ENCODE data around the gene PGGT1B.
A peak's percentile ranks its signal among the peaks of the same experiment; 100 is the strongest.

Gene PGGT1B

DNA sequence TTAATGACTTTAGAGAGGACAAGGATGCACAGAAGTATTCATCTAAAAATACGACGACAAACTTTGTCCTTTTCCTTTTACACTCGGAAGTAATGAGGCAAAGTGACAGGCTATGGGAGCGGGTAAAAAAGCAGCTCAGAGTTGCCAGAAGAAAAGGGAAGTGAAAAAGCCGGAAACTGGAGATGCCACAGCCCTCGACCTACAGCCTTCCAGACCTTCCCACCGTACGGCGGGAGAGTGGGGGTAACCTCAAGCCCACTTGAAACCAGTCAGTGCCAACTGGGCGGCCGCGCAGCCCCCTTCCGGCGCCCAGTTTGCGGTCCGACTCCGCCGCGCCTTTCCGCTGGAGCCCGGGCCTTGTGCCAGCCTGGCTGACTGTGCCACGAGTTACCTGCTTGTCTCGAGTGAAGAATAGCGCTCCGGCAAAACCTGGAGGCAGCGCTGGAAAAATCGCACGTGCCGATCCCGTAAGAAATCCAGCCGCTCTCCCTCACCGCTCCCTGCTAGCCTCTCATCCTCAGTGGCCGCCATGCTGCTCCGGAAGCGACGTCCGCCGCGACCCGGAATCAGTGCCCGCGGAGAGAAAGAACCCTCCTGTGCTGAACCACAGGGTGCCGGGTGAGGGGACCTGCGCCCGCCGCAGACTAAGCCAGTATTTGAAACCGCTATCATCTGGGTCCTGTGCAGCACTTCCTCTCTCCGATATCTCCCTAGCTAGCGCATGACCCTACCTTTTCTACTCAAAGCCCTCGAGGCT is at the start of gene PGGT1B:
Gene PGGT1B, minus strand, starts transcription at position 557 of the 757 bp plus-strand sequence. Its CDS starts 26 bp downstream, at position 531.
- no peak for FAIRE-seq

- peak; percentile 96 for FAIRE-seq
These were observed 47.2 kb upstream of the PGGT1B start for GRCh38 chr5:115309751-115310370.

DNA sequence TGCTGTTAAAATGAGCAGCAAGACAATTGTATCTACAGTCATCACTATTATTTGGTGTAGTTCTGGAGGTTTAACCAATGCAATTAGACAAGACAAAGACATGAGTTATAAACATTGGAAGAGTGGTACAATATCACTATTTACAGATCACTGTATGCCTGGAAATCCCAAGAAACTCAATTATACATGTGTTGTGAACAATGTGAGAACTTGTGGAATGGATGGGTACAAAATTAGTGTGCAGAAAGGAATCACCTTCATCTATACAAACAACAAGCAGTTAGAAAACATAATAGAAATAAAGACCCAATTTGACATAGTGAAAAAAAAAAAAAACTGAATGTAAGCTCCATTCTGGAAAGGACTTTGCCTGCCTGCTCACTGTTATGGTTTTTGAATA is 46.1 kb upstream of the PGGT1B start:
- FAIRE-seq, result no peak

DNA sequence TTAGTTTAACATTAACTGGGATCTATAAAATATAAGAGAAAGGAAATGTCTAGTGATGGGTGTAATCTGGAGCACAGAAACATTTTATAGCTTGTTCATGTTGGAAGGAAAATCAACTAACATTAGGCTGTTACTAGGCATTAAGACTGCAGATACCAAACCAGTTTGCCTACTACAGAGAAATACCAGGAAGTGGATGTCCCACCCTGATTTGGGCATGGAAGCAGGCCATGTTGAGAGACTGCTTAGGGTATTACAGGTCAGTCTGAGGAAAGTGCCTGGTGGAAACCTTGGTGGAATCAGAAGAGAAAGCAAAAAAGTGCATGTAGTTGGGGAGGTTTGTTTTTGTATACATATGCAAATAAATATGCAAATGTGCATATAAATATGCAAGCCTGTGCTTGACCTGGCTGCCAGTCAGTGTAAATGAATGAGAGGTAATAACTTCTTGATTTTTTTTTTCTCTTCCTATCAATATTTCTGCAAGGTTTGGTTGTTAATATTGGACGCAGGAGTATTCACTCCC is 43.4 kb upstream of the PGGT1B start:
- no peak for FAIRE-seq

GRCh38 chr5:115304496-115304895 is 41.8 kb upstream of the PGGT1B start:
- no peak for FAIRE-seq

DNA sequence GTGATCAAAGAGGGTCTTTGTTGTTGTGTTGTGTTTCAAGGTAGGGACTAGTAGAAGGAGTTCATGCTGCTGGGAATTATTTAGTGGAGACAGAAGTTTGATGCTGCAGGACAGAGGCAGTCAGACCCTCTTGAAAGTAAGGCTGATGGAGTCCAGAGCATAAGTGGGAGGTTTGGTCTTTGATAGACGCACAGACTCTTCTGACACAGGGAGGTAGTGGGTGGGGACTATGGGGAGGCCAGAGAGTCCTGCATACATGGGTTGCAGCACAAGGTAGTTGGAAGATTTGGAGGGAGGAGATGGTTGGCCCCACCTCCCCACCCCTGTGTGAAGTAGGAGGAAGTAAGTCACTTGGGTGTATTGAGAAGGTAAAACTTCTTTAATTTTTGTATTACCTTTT is 36.1 kb upstream of the PGGT1B start:
- FAIRE-seq, result no peak

DNA sequence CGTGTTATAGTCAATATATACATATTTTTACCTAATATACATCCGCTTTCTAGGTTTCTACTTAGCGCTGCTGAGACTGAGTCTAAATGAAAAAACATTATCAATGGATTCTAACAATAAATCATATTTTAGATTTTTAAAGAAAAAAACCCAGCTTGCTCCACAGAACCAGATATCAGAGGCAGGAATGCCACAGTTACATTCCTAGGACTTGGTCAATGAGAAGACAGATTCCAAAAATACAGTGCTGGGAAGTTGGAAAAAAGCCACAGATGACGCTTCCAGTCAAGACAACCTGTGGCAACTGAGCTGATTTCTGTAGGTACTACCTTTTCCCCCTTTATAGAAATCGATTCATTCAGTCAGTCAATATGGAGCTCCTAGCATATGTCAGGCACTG is 34.4 kb upstream of the PGGT1B start:
- no peak for FAIRE-seq

GRCh38 chr5:115296124-115297022 is 33.7 kb upstream of the PGGT1B start, which contains the start of gene CCDC112:
TSS of gene CCDC112 (minus strand) at chr5:115296654. CDS start at chr5:115296543, 111 bp downstream.
- no peak for FAIRE-seq

DNA sequence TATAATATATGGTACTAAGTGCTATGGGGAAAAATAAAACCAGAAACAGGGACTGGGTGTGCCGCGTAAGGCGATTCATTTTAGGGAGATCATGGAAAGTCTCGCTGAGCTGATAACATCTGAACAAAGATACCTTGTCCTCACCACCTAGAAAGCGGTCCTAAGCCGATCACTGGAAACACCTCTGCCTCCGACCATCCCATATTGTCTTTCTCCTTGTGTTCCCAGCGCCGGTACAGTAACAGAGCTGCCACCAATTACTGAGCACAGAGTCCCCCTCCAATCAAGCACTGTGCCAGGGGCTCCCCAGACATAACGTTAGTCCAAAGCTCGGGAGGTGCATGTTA is 33.1 kb upstream of the PGGT1B start:
- FAIRE-seq, result no peak

GRCh38 chr5:115291397-115291796 is 28.7 kb upstream of the PGGT1B start:
- FAIRE-seq, result no peak

GRCh38 chr5:115289104-115289503 is 26.4 kb upstream of the PGGT1B start:
- no peak for FAIRE-seq

DNA sequence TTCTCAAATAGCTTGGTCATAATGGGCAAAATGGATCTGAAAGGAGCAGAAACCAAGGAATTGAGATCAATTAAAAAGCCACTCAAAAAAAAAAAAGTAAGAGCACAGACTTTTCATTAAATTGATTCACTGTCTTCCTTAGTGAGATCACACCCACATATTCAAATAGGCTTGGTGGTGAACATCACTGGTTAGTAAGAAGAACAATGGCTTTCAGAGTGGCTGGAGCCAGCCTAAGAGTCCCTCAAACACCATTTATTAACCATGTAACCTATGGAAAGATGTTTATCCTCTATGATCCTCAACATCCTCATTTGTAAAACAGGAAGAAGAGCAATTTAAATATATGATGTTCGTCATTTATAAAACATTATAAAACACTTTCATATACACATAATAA is 21.3 kb upstream of the PGGT1B start:
- FAIRE-seq, result no peak

- FAIRE-seq, result no peak
These were observed 19.5 kb upstream of the PGGT1B start for GRCh38 chr5:115282131-115282530.

DNA sequence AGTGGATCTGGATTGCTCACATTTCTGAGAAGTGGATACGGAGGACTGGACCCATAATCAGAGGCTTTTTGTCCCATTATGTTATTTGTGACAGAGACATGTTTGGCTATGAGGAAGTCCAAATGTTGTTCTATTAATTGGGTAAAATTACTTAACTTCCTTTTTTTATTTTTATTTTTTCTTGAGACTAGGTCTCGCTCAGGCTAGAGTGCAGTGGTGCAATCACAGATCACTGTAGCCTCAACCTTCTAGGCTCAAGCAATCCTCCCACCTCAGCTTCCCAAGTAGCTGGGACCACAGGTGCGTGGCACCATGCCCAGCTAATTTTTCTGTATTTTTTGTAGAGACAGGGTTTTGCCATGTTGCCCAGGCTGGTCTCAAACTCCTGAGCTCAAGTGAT is 11.9 kb upstream of the PGGT1B start:
- no peak for FAIRE-seq

DNA sequence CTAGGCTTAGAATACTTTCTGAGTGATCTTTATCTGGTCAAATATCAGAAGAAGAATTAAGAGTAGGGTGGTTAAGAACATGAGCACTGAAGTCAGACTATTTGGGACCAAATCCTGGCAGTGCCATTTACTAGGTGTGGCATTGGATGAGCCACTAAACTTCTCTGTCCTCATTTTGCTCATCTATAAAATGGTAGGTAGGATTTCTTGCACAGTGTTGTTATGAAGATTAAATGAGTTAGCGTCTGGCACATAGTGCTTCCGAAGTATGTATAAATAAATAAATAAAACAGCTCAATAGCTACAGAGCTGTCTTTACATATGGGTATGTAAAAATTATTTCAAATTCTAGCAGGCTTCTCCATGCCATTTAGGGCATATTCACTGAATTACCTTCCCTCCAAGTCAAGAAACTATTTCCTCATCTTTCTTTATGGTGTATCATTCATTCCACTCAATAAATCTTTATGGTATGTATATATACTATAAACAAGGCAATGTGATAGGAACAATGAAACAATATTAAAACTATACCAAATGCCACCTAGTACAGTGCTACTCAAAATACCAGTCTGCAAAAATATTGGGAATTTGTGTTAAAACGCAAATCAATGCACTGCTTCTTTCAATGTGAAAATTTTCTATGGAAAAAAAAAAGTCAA is 9.8 kb upstream of the PGGT1B start:
- FAIRE-seq, result no peak

DNA sequence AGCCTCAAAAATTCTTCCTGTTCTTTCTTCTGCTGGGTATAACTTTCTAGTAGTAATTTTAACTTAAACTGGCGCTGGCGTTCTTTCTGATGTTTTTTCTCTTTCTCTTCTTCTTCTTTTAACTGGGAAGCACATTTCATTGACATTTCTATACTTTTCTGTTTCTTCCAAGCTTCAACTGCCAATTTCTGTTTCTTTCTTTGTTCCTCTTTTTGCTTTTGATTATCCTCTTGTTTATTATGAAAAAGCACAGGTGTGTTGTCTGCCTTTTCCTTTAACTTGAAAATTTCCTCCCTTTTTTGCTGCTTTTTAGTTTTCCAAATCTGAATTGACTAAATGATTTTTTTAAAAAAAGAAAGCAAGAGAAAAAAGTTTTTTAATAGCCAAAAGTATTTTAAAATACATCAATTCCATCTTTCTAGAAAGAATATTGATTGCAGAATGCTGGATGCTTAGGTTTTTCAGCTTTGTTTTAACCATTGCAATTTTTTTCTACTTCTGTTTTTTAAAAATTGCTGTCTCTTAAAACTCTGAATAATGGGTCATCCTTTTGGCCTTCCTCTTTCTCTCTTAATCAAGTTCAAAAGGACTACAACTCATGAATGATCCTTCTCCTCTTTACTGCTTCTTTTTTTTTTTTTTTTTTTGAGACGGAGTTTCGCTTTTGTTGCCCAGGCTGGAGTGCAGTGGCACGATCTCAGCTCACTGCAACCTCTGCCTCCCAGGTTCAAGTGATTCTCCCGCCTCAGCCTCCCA is 8.8 kb upstream of the PGGT1B start:
- FAIRE-seq, result no peak

DNA sequence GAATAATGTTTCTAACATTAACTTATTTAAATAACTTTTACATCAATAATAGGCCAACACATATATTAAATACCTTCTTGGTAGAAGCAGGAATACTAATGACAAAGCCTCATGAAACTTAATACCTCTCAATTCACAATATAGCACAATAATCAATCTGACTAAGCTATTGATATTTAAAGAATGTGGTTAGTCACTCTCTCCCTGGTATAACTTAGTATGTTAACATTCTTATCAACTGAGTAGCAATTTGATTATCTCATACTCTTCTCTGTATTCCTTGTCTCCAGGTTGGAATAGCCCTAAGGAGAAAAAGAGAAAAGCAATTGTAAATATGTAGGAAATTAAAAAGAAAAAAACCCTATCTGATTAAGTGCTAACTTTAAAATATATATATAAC is 4.9 kb upstream of the PGGT1B start:
- no peak for FAIRE-seq

GRCh38 chr5:115265220-115265619 is 2.5 kb upstream of the PGGT1B start:
- FAIRE-seq, result no peak

GRCh38 chr5:115264786-115265185 is 2.1 kb upstream of the PGGT1B start:
- FAIRE-seq, result no peak

DNA sequence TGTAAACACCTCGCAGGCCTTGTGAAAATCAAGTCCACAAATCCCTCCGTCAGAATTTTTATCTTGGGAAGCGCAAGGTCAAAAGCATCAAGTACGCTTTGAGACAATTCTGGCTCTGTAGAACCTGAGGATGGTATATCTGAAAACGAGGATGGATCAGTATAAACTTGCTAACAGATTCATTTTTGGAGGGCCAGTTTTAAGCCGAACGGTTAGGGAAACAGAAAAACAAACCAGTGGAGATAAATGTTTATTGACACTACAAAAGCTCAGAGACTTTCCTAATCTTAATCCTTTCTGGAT is 352 bp upstream of the PGGT1B start:
- no peak for FAIRE-seq

DNA sequence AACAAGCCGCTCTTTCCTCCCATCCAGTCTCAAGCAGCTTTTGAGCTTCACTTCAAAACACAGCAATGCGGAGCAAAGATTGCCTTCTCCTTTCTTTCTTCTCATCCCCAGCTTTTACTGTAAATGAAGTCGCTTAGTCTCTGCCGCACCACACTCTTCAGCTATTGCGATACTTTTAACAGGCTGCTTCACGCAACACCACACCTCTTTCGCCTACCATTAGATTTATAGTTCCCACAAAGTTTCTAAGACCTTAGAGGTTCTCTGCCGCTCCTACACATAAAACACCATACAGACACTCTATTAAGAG is 711 bp downstream of the PGGT1B start:
- no peak for FAIRE-seq

DNA sequence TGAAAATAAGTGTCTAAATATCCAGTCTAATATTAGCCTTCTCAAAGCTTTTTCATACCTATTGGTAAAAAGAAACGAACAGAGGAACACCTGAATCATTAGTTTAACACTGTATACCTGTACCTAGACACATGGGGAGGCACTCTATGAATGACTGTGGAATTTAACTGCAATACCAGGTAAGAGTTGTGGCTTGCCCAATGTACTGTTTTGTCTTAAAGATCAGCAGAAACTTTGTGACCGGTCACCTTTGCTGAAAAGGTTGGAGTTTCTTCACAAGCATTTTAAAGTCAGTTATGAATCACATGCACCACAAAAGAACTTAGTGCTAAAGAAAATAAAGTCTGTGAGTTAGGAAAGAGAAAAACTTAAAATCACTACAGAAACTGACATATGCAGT is 2.4 kb downstream of the PGGT1B start:
- no peak for FAIRE-seq

All from endometrium (tissue), 2 donors.